T-helper 9 cell (primary cell): Measurements from ENCODE around the gene ITGB3.
"Not testable (repeated sequence)": the region's sequence is repeated elsewhere in the genome, so short reads cannot be mapped to it uniquely, and the experiment has no call there.

Source experiments
- DNase-seq: peaks from one replicate; pipeline ENCODE4 v3.0.0-alpha.2; 2020

Gene ITGB3

DNA sequence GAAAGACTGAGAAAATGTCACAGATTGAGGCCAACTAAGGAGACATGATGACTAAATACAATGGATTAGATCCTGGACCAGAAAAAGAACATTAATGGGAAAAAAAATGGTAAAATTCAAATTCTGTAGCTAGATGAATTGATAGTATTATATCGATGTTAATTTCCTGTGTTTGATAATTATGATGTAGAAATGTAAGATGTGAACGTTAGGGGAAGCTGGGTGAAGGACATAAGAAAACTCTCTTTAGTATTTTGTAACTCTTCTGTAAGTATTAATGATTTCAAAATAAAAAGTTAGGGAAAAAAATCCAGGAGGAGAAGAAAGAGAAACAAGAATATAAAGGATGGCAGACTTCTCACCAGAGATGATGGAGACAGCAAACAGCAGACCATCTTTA lies 2.8 kb upstream of the ITGB3 start:
- no peak for DNase-seq

- DNase-seq: no peak
Observed at GRCh38 chr17:47251421-47251940, 2.1 kb upstream of the ITGB3 start.

GRCh38 chr17:47252209-47252608 lies 1.4 kb upstream of the ITGB3 start:
- no peak for DNase-seq

DNA sequence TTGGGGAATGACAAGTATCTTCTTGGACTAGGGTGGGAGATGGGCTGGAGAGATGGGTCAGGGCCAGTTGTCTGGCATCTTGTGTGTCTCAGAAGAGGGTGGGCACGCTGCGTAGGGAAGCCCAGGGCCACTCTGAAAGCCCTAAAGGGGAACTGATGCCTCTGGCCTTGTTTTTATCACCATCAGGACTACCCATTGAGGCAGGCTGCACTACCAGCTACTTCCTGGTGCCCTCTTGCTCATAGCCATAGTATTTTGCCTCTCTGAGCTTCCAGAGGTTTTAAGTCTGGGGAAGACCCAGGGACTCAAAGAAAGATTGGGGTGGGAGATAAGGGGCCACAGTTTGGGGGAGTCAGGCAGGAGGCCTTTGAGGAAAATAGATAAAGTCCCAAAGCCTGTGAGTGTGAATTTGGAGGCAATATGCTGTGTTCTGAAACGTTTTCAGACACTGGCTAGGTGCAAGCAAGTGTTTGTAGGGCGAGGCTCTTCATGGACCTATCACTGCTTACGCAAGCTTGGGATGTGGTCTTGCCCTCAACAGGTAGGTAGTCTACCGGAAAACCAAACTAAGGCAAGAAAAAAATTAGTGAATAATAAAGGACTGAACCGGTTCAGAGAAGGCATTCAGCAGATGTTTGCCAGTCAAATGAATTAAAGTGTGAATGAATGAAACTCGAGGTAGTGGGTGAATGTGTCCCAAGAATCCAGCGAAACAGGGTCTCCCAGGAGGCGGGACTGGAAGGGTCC lies 688 bp upstream of the ITGB3 start:
- no peak for DNase-seq

- no peak for DNase-seq
Observed at GRCh38 chr17:47254403-47254943, 846 bp downstream of the ITGB3 start.

- DNase-seq: no peak
Observed at GRCh38 chr17:47257651-47258339, 4.2 kb downstream of the ITGB3 start.

DNA sequence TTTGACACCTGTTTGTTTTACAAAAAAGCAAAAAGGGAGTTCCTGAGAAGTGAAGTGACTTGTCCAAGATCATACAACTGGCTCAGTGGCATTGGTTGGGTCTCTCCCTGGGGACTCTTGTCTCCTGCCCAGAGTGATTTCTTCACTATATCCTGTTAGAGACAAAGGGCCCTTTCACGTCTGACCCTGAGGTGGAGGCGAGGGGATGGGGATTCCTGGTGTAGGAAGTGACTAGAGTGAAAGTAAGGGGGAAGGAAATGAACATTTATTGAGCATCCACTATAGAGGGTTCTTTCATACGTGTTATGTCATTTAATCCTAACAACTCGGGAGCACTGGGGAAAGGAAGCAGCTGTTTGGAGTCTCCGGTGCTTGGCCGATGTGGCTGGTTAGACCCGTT lies 9.0 kb downstream of the ITGB3 start:
- no peak for DNase-seq

DNA sequence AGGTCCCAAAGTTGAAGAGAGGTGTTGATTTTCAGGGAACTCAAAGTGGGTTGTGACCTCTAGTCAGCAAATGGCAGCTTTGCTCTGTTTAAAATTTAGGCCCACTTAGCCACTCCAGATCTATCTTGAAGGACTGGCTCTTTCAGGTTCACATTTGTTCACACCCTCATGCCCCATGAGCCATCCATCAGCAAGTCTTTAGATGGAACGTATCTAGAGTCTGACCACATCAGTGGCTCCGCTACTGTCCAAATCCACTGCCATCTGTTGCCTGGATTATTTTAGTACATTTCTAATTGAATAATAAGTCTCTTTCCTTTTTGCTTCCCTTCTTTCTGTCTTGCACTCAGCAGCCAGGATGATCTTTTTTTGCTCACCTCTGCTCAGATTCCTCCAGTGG lies 10.5 kb downstream of the ITGB3 start:
- DNase-seq: no peak

GRCh38 chr17:47265983-47266541 lies 12.4 kb downstream of the ITGB3 start:
- DNase-seq: no peak

GRCh38 chr17:47266782-47267181 lies 13.2 kb downstream of the ITGB3 start:
- no peak for DNase-seq

DNA sequence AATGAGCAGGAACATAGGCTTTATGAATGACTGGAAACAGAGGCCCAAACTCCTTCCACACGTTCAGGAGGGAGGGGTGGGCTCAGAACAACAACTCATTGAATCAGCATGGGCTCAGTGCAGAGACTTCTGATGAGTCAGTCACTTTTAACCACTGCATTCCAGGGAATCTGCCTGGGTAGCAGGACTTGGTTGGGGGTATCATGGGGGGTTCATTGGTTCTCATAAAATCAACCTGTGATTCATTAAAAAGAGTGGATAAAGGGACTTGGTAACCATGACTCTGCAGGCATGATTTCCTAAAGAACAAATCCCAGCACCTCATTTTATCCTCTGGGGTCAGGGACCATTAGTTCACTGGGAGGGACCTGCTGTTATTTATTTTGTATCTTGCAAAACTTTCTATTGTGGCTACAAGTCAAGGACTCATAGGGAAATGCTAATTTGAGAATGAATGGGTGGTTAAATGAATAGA lies 13.8 kb downstream of the ITGB3 start:
- DNase-seq: no peak

- DNase-seq: not testable (repeated sequence)
Observed at GRCh38 chr17:47268964-47269363, 15.3 kb downstream of the ITGB3 start.

GRCh38 chr17:47269561-47270280 lies 16.1 kb downstream of the ITGB3 start:
- not testable (repeated sequence) for DNase-seq

DNA sequence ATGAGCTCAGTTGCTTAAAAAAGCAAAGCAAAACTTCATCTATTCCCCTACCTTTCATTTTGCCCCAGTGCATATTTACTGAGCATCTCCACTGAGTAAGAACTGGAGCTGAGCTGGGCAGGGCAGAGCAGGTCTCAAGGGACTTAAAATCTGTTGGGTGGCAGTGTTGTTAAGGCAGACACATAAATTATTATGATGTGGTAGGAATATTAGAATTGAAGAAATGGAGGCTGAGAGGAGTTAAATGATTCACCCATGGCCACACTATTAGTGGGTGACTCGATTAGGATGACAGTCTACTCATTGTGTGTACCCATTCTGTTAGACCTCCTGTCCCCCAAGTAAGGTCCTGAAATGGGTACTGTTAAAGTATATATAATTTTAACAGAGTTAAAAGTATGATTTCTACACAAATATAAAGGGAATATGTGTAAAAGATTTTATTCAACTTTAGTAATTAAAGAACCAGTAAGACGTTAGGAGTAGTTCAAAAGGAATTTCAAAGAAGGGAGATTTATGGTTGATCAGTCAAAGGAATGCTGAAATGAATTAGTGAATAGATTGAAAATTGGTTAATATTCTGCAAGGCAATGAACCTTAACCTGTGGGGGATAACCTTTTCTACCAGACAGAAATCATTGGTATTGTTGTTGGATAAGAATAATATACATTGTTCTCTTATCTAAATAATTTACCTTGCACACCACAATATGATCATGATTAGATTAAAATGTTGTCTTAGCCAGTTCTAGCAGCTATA lies 17.5 kb downstream of the ITGB3 start:
- no peak for DNase-seq

DNA sequence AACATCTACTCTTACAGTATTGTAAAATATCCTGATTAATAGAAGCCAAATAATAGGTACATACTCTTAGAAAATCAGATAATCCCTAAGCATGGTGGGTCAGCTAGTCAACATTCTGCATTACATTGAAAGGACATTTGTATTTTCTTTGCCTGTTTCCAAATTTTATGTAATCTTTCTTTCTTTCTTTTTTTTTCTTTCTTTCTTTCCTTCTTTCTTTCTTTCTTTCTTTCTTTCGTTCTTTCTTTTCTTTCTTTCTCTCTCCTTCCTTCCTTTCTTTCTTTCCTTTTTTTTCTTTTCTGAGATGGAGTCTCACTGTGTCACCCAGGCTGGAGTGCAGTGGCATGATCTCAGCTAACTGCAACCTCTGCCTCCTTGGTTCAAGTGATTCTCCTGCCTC lies 18.9 kb downstream of the ITGB3 start:
- no peak for DNase-seq

- no peak for DNase-seq
Observed at GRCh38 chr17:47273245-47273644, 19.6 kb downstream of the ITGB3 start.

DNA sequence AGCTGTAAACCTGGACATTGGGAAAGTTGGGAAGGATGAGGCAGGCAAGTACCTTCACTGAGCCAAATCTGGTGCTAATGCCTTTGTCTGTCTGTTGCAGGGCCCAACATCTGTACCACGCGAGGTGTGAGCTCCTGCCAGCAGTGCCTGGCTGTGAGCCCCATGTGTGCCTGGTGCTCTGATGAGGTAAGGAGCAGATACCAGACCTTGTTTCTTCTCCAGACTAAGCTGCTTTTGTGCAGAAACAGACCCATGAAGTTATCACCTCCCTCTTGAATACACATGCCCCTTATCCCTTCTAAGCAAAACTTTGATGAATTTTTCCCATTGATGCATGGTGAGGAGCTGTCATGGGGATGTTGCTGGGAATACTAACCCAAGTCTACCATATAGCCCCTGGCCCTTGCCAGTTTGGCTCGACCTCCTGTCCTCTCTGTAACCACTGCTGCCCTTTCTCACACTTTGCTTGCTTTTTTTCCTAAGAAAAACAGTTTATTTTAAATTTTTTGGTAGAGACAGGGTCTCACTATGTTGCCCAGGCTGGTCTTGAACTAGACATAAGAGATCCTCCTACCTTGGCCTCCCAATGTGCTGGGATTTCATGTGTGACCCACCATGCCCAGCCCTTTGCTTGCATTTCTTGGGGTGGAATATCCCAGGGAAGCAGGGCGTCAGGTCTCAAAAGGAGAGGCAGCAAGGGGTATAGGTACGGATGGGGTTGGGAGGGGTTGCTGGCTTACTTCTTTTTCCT lies 20.9 kb downstream of the ITGB3 start:
- DNase-seq: no peak

DNA sequence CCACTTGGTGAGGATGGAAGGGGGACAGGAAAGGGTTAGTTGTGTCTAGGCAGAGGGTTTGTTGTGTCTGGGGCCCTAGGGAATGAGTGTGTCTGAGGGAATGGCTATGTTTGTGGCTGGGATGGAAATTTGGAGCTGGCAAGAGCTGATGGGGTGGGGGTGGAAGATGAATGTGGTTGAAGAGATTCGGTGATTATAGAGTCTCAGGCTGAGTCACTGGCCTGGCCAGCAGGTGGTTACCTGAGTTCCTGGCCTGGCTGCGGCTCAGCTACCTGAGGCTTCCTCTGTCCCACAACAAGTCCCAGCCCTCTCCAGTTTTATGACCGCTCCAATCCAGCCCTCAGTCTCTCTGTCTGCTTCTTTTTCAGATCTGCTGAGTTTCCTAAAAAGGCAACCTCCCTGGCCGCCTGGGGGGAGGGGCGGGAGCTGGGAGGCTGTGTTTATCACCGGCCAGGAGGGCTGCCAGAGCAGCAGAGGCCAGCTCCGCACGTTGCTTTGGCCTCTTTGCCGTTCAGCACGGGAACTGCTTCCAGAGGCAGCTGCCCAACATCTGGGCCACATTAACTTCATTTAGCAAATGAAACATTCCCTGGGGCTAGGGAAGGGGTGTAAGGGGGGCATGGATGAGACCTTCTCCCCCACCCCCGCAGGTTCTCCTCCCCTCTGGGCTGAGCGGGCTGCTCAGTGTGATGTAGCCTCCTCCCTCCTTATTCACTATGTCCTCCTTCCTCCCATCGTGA lies 21.8 kb downstream of the ITGB3 start:
- DNase-seq: no peak

GRCh38 chr17:47276444-47276843 lies 22.8 kb downstream of the ITGB3 start:
- no peak for DNase-seq

GRCh38 chr17:47276868-47277267 lies 23.2 kb downstream of the ITGB3 start:
- no peak for DNase-seq

- no peak for DNase-seq
Observed at GRCh38 chr17:47277921-47278320, 24.3 kb downstream of the ITGB3 start.
